Dermis microvascular lymphatic vessel endothelial cell (primary cell): ENCODE results near the gene CNTN1. TPM values are rescaled to one million over a fixed set of nuclear protein-coding genes. Genes with fewer than 3 reads are reported as not detected.
"Not testable (repeated sequence)": the region's sequence is repeated elsewhere in the genome, so short reads cannot be mapped to it uniquely, and the experiment has no call there.

ENCODE experiments used
- DNase-seq, 2 donors: peaks; one replicate each; pipeline versions ENCODE4 v3.0.0 to v3.0.0-alpha.2; 2010; ENCODE audit warnings: low read depth in 2 of 2
- total RNA-seq: library from RNA; depleted of rRNA; stranded (reverse); fragments of >200 nt; gene quantifications from 2 replicates; pipeline ENCODE4 v1.2.1, GENCODE V29; 2014

The CNTN1 gene
- total RNA-seq, 1 donor from 2014 or later, result not detected

- DNase-seq, result no peak
Measured at GRCh38 chr12:40697566-40698259, 5.5 kb downstream of the CNTN1 start.

GRCh38 chr12:40701756-40702155 lies 9.5 kb downstream of the CNTN1 start:
- no peak for DNase-seq

GRCh38 chr12:40711121-40711520 lies 18.9 kb downstream of the CNTN1 start:
- no peak for DNase-seq

GRCh38 chr12:40714636-40715035 lies 22.4 kb downstream of the CNTN1 start:
- no peak for DNase-seq

GRCh38 chr12:40716037-40716436 lies 23.8 kb downstream of the CNTN1 start:
- no peak for DNase-seq

- no peak for DNase-seq
Measured at GRCh38 chr12:40717576-40717975, 25.3 kb downstream of the CNTN1 start.

GRCh38 chr12:40718878-40719372 lies 26.7 kb downstream of the CNTN1 start:
- no peak for DNase-seq

GRCh38 chr12:40723001-40723400 lies 30.8 kb downstream of the CNTN1 start:
- DNase-seq, result no peak

- DNase-seq, result no peak
Measured at GRCh38 chr12:40726366-40726765, 34.1 kb downstream of the CNTN1 start.

GRCh38 chr12:40727774-40728483 lies 35.7 kb downstream of the CNTN1 start:
- no peak for DNase-seq

GRCh38 chr12:40730281-40730680 lies 38.0 kb downstream of the CNTN1 start:
- DNase-seq, result no peak

- DNase-seq, result no peak
Measured at GRCh38 chr12:40733871-40734270, 41.6 kb downstream of the CNTN1 start.

- DNase-seq, result no peak
Measured at GRCh38 chr12:40734276-40734675, 42.0 kb downstream of the CNTN1 start.

- no peak for DNase-seq
Measured at GRCh38 chr12:40735551-40736230, 43.5 kb downstream of the CNTN1 start.

- not testable (repeated sequence) for DNase-seq
Measured at GRCh38 chr12:40737416-40737815, 45.2 kb downstream of the CNTN1 start.

GRCh38 chr12:40738856-40739255 lies 46.6 kb downstream of the CNTN1 start:
- DNase-seq, result no peak

- no peak for DNase-seq
Measured at GRCh38 chr12:40742041-40742440, 49.8 kb downstream of the CNTN1 start.

GRCh38 chr12:40745386-40745785 lies 53.1 kb downstream of the CNTN1 start:
- no peak for DNase-seq

GRCh38 chr12:40749863-40750262 lies 57.6 kb downstream of the CNTN1 start:
- no peak for DNase-seq

- DNase-seq, result no peak
Measured at GRCh38 chr12:40752011-40752410, 59.8 kb downstream of the CNTN1 start.

- DNase-seq, result no peak
Measured at GRCh38 chr12:40760821-40761220, 68.6 kb downstream of the CNTN1 start.

GRCh38 chr12:40762072-40762471 lies 69.8 kb downstream of the CNTN1 start:
- no peak for DNase-seq
